ENCODE measurements around the gene KMT2D.

Gene KMT2D

GRCh38 chr12:49015196-49015595 lies 45.4 kb downstream of the KMT2D start:
- DNase-seq: no peak

DNA sequence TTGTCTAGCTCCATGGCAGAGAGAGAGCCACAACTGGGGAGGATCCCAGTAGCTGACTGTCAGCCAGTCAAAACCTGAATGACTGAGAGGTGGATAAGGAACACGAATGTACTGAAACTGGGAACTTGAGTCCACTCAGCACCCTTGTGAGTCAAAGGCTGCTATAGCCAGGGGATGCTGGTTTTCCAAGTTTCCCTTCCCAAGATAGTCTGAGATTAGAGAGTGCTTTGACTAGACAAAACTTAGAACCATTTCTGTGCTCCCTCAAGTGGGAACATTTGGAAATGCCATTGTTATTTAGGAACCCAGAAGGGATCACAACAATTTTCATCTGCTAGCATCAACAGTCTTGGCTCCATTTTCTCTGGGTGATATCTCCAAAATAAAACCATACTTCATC lies 46.0 kb downstream of the KMT2D start:
- DNase-seq: no peak

DNA sequence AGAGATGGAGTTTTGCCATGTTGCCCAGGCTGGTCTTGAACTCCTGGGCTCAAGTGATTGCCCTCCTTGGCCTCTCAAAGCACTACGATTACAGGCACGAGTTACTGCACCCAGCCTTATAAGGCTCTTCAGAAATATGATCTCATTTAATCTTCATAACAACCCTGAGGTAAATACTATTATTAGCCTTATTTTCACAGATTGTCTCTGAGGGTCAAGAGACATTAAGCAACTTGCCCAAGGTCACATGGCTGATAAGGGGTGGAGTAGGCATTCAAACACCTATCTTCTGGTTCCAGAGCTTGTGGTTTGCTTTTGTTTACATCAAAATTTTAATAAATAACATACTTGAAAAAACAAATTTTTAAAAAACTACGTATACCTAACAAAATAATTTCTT lies 47.2 kb downstream of the KMT2D start:
- DNase-seq: no peak

DNA sequence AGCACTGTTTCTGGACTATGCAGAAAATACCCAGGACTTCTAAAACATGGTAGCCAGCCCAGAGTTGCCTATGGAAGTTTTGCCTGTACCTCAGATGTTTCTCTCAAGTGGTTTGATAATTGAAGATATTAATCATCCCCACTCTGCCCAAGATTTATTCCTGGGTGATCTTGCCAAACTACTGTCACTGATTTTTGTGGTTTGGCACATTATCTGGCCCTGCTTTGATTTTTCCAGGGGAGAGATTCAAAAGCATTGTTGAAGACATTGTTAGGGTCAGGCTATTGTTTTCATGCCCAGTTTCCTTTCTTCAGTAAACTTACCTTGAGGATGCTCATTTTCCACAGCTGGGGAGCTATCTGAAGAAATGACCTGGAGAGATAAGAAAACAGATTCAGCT lies 47.9 kb downstream of the KMT2D start:
- no peak for DNase-seq

All from activated CD4-positive, alpha-beta T cell treated with anti-CD3 and anti-CD28 coated beads, Interleukin-2, amount 50 U/mL, for 16 hours (primary cell).